Sigmoid colon (tissue), 7 donors: Measurements from ENCODE around the gene DDX1. TPM values are rescaled to one million over a fixed set of nuclear protein-coding genes. Genes with fewer than 3 reads are reported as not detected.

Source experiments
- DNase-seq: peaks from one replicate; pipeline ENCODE4 v3.0.0-alpha.2; 2019
- H3K27ac ChIP-seq, 4 donors: fragments of 200-600 bp; sonication (generic); one replicate each; pipeline ENCODE4 v1.5.1; 2016 to 2019; ENCODE audit warnings: mild to moderate bottlenecking in 1 of 4
- H3K27me3 ChIP-seq, 3 donors: fragments of 200-600 bp; sonication (generic); one replicate each; pipeline ENCODE4 v1.5.1; 2019; ENCODE audit warnings: mild to moderate bottlenecking in 1 of 3
- H3K36me3 ChIP-seq, 4 donors: fragments of 200-600 bp; sonication (generic); one replicate each; pipeline ENCODE4 v1.5.1; 2016 to 2019
- H3K4me1 ChIP-seq, 4 donors: fragments of 200-600 bp; sonication (generic); one replicate each; pipeline ENCODE4 v1.5.1; 2017 to 2019
- H3K4me3 ChIP-seq, 4 donors: fragments of 200-600 bp; sonication (generic); one replicate each; pipeline ENCODE4 v1.5.1; 2017 to 2019; ENCODE audit warnings: mild to moderate bottlenecking in 2 of 4, moderate library complexity in 1 of 4
- H3K9me3 ChIP-seq, 4 donors: fragments of 200-600 bp in 3 of 4; sonication (generic) in 3 of 4; one replicate each; pipeline versions ENCODE4 v1.5.1 to v1.6.1; 2013 to 2019
- EP300 ChIP-seq, 4 donors: sonication (generic); formaldehyde crosslinking; IDR thresholded peaks; one replicate each; pipeline ENCODE4 v1.6.1; 2017; ENCODE audit warnings: antibody characterized with exemption in 4 of 4
- POLR2A ChIP-seq, 2 donors: fragments of 450-650 bp; IDR thresholded peaks; one replicate each; pipeline ENCODE4 v1.6.1; 2016; ENCODE audit warnings: antibody characterized with exemption in 2 of 2, mild to moderate bottlenecking in 2 of 2, moderate library complexity in 2 of 2
- POLR2AphosphoS5 ChIP-seq, 4 donors: sonication (generic); formaldehyde crosslinking; IDR thresholded peaks; one replicate each; pipeline ENCODE4 v1.6.1; 2017; ENCODE audit warnings: antibody characterized with exemption in 4 of 4
- WGBS, 2 donors: extraction: QIAGEN DNeasy Blood & Tissue Kit; methylation state at CpG; one replicate each; pipeline ENCODE4 v1.1.7; 2013; 5-methylcytosine and 5-hydroxymethylcytosine counted together
- intact Hi-C: fragments of 100-400 bp; cut with DNase I; formaldehyde crosslinking; loops from one replicate; pipeline ENCODE4 v1.15.1; 2023
- polyA plus RNA-seq, 3 donors: library from polyadenylated mRNA; stranded (reverse); fragments of 200-250 nt; gene quantifications; one replicate each; pipeline ENCODE4 v1.2.3, GENCODE V29; 2013
- total RNA-seq, 4 donors: library from RNA; depleted of rRNA; stranded (reverse); fragments of >200 nt; gene quantifications; one replicate each; pipeline ENCODE4 v1.1.0, GENCODE V29; 2016
- TF ChIP-seq, protein P1 (sequence below), 4 experiments: fragments of 450-650 bp in 3 of 4; fragments of 200-600 bp in 1 of 4; IDR thresholded peaks; one replicate each; pipeline ENCODE4 v1.5.1; 2016 to 2019; ENCODE audit warnings: antibody characterized with exemption in 4 of 4, mild to moderate bottlenecking in 3 of 4, moderate library complexity in 2 of 4
- donor health status: healthy with polysubstance abuse.
- donor health status: Bipolar disorder and iron deficiency.
- donor health status: healthy.

The DDX1 gene
- total and polyA plus RNA-seq, 7 donors = 59.2 to 104 (median 67.9) TPM

DNA sequence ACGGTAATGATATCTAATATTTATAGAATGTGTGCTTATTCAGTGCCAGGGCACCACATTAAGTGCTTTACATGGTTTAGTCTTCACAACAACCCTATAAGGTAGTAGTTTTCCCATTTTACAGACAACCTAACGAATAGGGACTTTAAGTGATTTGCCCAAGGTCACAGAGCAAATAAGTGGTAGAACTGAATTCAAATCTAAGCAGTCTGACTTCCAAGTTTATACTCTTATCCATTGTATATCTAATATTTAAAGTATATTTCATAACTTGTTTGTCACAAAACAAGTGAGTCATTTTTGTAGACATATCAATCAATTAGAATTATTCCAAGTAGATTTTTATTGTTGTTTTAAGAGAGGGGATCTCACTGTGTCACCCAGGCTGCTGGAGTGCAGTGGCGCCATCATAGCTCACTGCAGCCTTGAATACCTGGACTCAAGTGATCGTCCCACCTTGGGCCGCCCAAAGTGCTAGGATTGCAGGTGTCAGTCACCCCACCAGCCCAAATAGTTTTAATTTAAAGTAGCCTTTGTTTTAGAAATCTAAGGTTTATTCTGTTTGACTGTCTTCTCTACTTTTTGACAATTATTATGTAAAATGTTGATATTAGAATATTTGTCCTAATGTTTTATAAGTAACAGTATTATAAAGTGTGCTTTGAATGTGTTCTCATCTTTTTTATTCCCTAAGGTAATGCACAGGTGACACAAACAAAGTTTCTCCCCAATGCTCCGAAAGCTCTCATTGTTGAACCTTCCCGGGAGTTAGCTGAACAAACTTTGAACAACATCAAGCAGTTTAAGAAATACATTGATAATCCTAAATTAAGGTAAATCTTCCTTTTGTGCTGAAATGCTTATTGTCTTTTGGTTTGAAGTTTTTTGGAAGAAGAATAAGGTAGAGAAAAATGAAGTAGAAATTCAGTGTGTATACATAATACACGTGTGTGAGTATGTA is 15.1 kb downstream of the DDX1 start:
- intact Hi-C loops = no loop called here
- H3K4me1 ChIP-seq = no peaks in the 10 kb centered on the region
- no peak for TF ChIP-seq POLR2AphosphoS5 (IDR thresholded peaks at IDR 0.05)
- no peak for TF ChIP-seq POLR2A (IDR thresholded peaks at IDR 0.05)
- TF ChIP-seq, protein P1, sequence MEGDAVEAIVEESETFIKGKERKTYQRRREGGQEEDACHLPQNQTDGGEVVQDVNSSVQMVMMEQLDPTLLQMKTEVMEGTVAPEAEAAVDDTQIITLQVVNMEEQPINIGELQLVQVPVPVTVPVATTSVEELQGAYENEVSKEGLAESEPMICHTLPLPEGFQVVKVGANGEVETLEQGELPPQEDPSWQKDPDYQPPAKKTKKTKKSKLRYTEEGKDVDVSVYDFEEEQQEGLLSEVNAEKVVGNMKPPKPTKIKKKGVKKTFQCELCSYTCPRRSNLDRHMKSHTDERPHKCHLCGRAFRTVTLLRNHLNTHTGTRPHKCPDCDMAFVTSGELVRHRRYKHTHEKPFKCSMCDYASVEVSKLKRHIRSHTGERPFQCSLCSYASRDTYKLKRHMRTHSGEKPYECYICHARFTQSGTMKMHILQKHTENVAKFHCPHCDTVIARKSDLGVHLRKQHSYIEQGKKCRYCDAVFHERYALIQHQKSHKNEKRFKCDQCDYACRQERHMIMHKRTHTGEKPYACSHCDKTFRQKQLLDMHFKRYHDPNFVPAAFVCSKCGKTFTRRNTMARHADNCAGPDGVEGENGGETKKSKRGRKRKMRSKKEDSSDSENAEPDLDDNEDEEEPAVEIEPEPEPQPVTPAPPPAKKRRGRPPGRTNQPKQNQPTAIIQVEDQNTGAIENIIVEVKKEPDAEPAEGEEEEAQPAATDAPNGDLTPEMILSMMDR (IDR thresholded peaks at IDR 0.05) = no peak
- TF ChIP-seq EP300 (IDR thresholded peaks at IDR 0.05) = no peak
- no peaks in the 10 kb centered on the region for H3K27me3 ChIP-seq
- no peak for DNase-seq
- 87 to 91% methylated on average over 8 of the region's 8 CpGs for WGBS, 2 donors
- H3K36me3 ChIP-seq = peaks cover 42 to 89% (median 59%) of the 10 kb centered on the region in 4 donors
- H3K9me3 ChIP-seq = no peaks in the 10 kb centered on the region
- H3K27ac ChIP-seq = no peak overlapping the region
- no peak overlapping the region for H3K4me3 ChIP-seq

DNA sequence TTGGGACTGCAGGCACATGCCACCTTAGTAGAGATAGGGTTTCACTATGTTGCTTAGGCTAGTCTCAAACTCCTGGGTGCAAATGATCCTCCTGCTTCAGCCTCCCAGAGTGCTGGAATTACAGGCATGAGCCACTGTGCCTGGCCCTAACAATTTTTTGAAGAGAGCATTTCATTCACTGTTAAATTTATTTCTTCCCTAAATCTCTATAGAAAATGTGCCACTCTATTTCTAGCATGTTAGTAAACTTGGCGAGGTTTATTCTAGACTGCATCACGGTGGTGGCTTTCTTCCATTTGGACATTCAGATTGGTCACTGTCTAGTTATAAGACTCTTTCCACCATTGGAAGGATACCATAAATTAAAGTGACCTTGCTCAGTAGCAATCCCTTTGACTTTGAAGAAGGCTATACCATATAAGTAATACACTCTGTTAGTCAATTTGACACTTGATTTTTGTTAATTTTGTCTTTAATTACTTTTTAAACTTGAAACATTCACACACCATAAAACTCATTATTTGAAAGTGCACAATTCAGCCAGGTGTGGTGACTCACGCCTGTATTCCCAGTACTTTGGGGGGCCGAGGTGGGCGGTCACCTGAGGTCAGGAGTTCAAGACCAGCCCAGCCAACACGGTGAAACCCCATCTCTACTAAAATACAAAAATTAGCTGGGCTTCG is 16.2 kb downstream of the DDX1 start:
- Histone ChIP-seq H3K27me3 (no peaks in the 10 kb centered on the region), H3K4me1 (no peaks in the 10 kb centered on the region), H3K27ac (no peak overlapping the region), H3K36me3 (peaks cover 37 to 78% (median 49%) of the 10 kb centered on the region in 4 donors), H3K9me3 (no peaks in the 10 kb centered on the region), H3K4me3 (no peak overlapping the region)
- DNase-seq = no peak
- TF ChIP-seq, protein P1 (IDR thresholded peaks at IDR 0.05) = no peak
- TF ChIP-seq EP300 (IDR thresholded peaks at IDR 0.05) = no peak
- TF ChIP-seq POLR2AphosphoS5 (IDR thresholded peaks at IDR 0.05) = no peak
- no peak for TF ChIP-seq POLR2A (IDR thresholded peaks at IDR 0.05)
- intact Hi-C loops = no loop called here
- WGBS, 2 donors = 97% methylated on average over 7 of the region's 7 CpGs

DNA sequence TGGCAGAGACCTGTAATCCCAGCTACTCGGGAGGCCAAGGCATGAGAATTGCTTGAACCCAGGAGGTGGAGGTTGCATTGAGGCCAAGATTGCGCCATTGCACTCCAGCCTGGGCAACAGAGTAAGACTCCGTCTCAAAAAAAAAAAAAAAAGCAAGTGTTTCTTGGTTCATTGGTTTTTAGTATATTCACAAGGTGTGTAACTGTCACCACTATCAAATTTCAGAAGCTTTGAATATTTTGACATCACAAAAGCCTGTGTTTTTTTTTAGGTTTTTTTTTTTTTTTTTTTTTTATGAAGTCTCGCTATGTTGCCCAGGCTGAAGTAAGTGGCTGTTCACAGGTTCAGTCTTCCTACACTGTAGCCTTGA is 16.7 kb downstream of the DDX1 start:
- H3K4me1 ChIP-seq = no peaks in the 10 kb centered on the region
- no peaks in the 10 kb centered on the region for H3K9me3 ChIP-seq
- no peak overlapping the region for H3K27ac ChIP-seq
- no peaks in the 10 kb centered on the region for H3K27me3 ChIP-seq
- TF ChIP-seq POLR2AphosphoS5 (IDR thresholded peaks at IDR 0.05) = no peak
- TF ChIP-seq, protein P1 (IDR thresholded peaks at IDR 0.05) = no peak
- no peak for TF ChIP-seq POLR2A (IDR thresholded peaks at IDR 0.05)
- TF ChIP-seq EP300 (IDR thresholded peaks at IDR 0.05) = no peak
- intact Hi-C loops = no loop called here
- WGBS, 2 donors = 96 to 98% methylated on average over 4 of the region's 4 CpGs
- peaks cover 37 to 77% (median 44%) of the 10 kb centered on the region in 4 donors for H3K36me3 ChIP-seq
- DNase-seq = no peak
- H3K4me3 ChIP-seq = no peak overlapping the region

DNA sequence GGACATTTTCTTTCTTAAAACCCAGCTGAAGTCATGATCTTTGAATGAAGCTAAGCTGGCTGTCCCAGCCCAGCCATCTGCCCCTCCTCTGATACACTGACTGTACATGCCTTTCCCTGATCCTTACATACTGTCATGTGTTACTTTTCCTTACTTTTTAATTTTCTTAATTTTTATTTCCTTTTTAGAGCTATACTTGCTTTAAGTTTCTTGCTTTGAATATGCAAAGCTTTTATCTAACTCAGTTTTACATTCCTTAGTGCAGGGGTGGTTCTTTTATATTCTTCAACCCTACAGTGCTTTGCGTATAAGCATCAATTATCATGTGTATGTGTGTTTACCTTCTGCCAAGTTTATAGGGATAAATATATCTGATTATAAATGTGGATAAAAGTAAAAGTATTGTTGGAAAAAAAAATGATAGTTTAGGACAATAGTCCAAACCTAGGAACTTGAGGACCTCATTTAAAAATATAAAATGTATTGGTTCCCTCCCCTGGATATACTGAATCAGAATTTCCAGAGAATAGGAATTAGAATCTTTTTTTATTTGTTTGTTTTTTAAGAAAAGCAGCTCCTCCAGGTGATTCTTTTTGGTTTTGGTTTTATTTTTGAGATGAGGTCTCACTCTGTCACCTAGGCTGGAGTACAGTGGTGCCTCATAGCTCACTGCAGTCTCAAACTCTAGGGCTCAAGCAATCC is 17.8 kb downstream of the DDX1 start:
- Histone ChIP-seq H3K27me3 (no peaks in the 10 kb centered on the region), H3K27ac (no peak overlapping the region), H3K4me3 (no peak overlapping the region), H3K36me3 (peaks cover 32 to 77% (median 40%) of the 10 kb centered on the region in 4 donors), H3K9me3 (no peaks in the 10 kb centered on the region), H3K4me1 (no peaks in the 10 kb centered on the region)
- no peak for DNase-seq
- no peak for TF ChIP-seq POLR2AphosphoS5 (IDR thresholded peaks at IDR 0.05)
- 97 to 99% methylated on average over 1 of the region's 1 CpG for WGBS, 2 donors
- intact Hi-C loops = no loop called here
